Ovary (tissue), 9 donors: ENCODE data around the gene TNS3. TPM values are rescaled to one million over a fixed set of nuclear protein-coding genes. Genes with fewer than 3 reads are reported as not detected.

Experiments
- DNase-seq, 5 donors: peaks; one replicate each; pipeline ENCODE4 v3.0.0-alpha.2; 2019 to 2020
- H3K27ac ChIP-seq, 2 donors: fragments of 200-600 bp; one replicate each; pipeline versions ENCODE4 v1.5.1 to v1.8.0; 2019 to 2022
- H3K27me3 ChIP-seq: fragments of 200-600 bp; one replicate; pipeline ENCODE4 v1.8.0; 2022
- H3K36me3 ChIP-seq: fragments of 200-600 bp; sonication (generic); one replicate; pipeline ENCODE4 v1.5.1; 2019
- H3K4me1 ChIP-seq: one replicate; pipeline ENCODE4 v1.8.1; 2013; ENCODE audit warnings: mild to moderate bottlenecking, moderate library complexity; ENCODE audit not compliant: insufficient read depth
- H3K4me3 ChIP-seq: fragments of 200-600 bp; sonication (generic); one replicate; pipeline ENCODE4 v1.5.1; 2017
- H3K9me3 ChIP-seq, 2 donors: fragments of 200-600 bp in 1 of 2; sonication (generic) in 1 of 2; one replicate each; pipeline versions ENCODE4 v1.5.1 to v1.8.1; 2013 to 2019; ENCODE audit warnings: mild to moderate bottlenecking in 1 of 2, moderate library complexity in 1 of 2
- EP300 ChIP-seq: sonication (generic); formaldehyde crosslinking; IDR thresholded peaks from one replicate; pipeline ENCODE4 v1.6.1; 2017; ENCODE audit warnings: antibody characterized with exemption
- POLR2A ChIP-seq: fragments of 450-650 bp; IDR thresholded peaks from one replicate; pipeline ENCODE4 v1.6.1; 2017; ENCODE audit warnings: antibody characterized with exemption, mild to moderate bottlenecking, moderate library complexity
- WGBS, 3 donors: extraction: QIAGEN DNeasy Blood & Tissue Kit in 1 of 3; methylation state at CpG; one replicate each; pipeline versions ENCODE4 v1.1.5 to v1.1.7; 2013 to 2017; 5-methylcytosine and 5-hydroxymethylcytosine counted together
- intact Hi-C, 4 donors: fragments of 100-400 bp; cut with DNase I; formaldehyde crosslinking; loops; one replicate each; pipeline versions ENCODE4 v1.11.0 to v1.15.1; 2022 to 2023
- polyA plus RNA-seq, 2 donors: library from polyadenylated mRNA; stranded (reverse); fragments of 200-250 nt in 1 of 2; fragments of 350-450 nt in 1 of 2; fragmentation: Illumina TruSeq in 1 of 2; extraction: RNeasy Lipid Tissue Mini Kit (QIAGEN cat#74804) in 1 of 2; gene quantifications; one replicate each; pipeline ENCODE4 v1.2.3, GENCODE V29; 2013 to 2014
- total RNA-seq, 7 donors: library from RNA; depleted of rRNA in 2 of 7; stranded (reverse); fragments of >200 nt in 2 of 7; fragmentation: NEBNext Ultra II Directional in 3 of 7; extraction: Animal tissue kit (Norgen Biotek cat#: 25700) in 3 of 7; gene quantifications; one replicate each; pipeline versions ENCODE4 v1.1.0 to v1.2.4, GENCODE V29; 2016 to 2023
- TF ChIP-seq, protein P1 (sequence below), 3 donors: fragments of 450-650 bp in 2 of 3; fragments of 200-600 bp in 1 of 3; IDR thresholded peaks; one replicate each; pipeline versions ENCODE4 v1.5.1 to v1.8.0; 2016 to 2022; ENCODE audit warnings: antibody characterized with exemption in 3 of 3, mild to moderate bottlenecking in 1 of 3
- donor health status: DM: no; HTN: no; CAD: no; lungs with moderate emphysema.
- donor health status: DM: no; HTN: no; CAD: no.
- donor health status: Bipolar disorder and iron deficiency.
- donor health status: DM: yes; HTN: yes; CAD: no.
- donor health status: DM: no; HTN: no; CAD: no.
- donor health status: DM: yes; HTN: yes; CAD: no.

The TNS3 gene
- total and polyA plus RNA-seq, 9 donors, result 36.6 to 137 (median 91.3) TPM

DNA sequence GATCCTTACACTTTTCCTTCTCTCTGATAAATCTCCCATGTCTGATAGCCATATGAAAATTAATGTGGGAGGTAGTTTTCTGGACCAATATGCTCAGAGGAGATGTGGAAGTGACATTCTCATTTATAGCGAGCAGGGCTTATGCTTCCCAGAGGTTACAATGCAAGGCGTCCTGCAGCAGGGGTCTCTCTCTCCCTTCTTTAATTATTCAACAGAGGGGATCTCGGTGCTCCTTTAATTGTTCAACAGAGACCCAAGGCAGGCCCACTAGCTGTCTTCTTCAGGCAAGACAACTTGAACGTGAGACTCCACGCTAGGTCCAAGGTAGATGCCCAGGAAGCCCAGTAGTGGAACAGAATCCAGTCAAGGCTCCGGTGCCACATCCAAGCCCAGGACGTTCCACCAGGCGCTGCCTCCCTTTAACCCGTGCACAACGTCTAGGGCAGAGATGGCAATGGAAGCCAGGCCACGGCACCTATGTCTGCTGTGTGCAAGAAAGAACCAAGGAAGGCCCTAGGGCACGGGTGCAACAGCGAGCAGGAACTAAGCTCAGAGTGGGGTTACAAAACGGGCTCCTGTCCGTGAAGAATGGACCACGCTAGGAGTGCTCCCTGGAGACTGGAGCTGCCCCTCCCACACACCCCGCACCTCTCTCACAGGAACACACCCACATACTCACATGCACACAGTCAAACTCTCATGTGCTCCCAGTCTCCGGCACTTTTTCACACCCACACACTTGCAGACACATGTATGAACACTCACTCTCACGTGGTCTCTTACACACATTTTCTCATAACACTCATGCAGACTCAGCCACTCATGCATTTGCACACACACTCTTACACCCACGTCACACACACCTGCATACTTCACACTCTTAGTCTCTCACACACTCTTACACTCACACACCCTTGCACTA lies 230.4 kb downstream of the TNS3 start:
- 81 to 84% (median 84%) methylated on average over 20 of the region's 20 CpGs for WGBS, 3 donors
- intact Hi-C loops, result no loop called here
- Histone ChIP-seq H3K27me3 (no peaks in the 10 kb centered on the region), H3K9me3 (no peaks in the 10 kb centered on the region), H3K36me3 (no peaks in the 10 kb centered on the region), H3K27ac (no peak overlapping the region), H3K4me3 (no peak overlapping the region), H3K4me1 (peaks cover 7% of the 10 kb centered on the region)
- DNase-seq, result no peak
- TF ChIP-seq POLR2A, result no peak
- TF ChIP-seq EP300, result no peak
- TF ChIP-seq, protein P1, sequence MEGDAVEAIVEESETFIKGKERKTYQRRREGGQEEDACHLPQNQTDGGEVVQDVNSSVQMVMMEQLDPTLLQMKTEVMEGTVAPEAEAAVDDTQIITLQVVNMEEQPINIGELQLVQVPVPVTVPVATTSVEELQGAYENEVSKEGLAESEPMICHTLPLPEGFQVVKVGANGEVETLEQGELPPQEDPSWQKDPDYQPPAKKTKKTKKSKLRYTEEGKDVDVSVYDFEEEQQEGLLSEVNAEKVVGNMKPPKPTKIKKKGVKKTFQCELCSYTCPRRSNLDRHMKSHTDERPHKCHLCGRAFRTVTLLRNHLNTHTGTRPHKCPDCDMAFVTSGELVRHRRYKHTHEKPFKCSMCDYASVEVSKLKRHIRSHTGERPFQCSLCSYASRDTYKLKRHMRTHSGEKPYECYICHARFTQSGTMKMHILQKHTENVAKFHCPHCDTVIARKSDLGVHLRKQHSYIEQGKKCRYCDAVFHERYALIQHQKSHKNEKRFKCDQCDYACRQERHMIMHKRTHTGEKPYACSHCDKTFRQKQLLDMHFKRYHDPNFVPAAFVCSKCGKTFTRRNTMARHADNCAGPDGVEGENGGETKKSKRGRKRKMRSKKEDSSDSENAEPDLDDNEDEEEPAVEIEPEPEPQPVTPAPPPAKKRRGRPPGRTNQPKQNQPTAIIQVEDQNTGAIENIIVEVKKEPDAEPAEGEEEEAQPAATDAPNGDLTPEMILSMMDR (IDR thresholded peaks at IDR 0.05), result no peak

DNA sequence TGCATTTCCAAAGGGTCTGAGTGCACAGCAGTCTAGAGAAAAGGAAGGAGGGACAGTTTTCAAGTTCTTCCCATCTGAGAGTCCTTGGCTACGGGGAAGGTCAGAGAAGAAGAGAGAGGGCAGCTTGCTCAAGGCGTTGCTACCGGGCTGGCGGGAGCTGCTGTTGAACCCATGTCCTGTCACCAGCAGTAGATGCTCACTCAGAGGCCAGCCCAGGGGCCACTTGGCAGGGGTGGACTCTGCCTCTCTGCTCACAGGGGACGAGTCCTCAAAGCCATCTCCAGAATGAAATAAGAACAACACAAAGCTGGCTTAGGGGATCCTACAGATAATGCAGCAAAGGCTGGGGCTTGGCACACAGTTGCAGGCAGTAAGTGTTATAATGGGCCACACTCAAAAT lies 231.5 kb downstream of the TNS3 start:
- Histone ChIP-seq H3K36me3 (no peaks in the 10 kb centered on the region), H3K4me1 (peaks cover 7% of the 10 kb centered on the region), H3K27ac (no peak overlapping the region), H3K4me3 (no peak overlapping the region), H3K27me3 (no peaks in the 10 kb centered on the region), H3K9me3 (no peaks in the 10 kb centered on the region)
- DNase-seq, result no peak
- 87 to 88% (median 87%) methylated on average over 5 of the region's 5 CpGs for WGBS, 3 donors
- no peak for TF ChIP-seq POLR2A
- no peak for TF ChIP-seq EP300
- TF ChIP-seq, protein P1 (IDR thresholded peaks at IDR 0.05), result no peak
- intact Hi-C loops, result no loop called here

DNA sequence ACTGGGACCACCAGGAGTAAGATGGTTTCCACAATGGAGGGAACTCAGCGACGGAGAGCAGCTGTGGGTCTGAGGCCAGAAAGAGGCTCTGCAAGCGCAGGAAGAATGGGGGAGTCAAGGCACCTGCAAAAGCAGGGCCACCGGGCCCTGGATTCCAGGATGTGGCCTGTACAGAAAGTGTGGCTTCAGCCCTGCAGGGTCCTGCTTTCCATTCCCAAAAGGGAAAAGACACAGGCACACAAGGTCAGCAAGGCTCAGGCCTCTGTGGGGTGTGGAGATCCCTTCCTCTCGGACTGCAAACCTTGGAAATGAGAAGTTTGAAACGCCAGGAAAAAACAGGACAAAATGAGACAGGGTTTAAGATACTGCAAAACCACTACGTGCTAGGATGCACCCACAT lies 232.5 kb downstream of the TNS3 start:
- no peaks in the 10 kb centered on the region for H3K36me3 ChIP-seq
- no peaks in the 10 kb centered on the region for H3K27me3 ChIP-seq
- 83 to 90% (median 87%) methylated on average over 7 of the region's 7 CpGs for WGBS, 3 donors
- no peaks in the 10 kb centered on the region for H3K4me1 ChIP-seq
- DNase-seq, result no peak
- H3K9me3 ChIP-seq, result no peaks in the 10 kb centered on the region
- no peak overlapping the region for H3K4me3 ChIP-seq
- intact Hi-C loops, result no loop called here
- H3K27ac ChIP-seq, result no peak overlapping the region
- TF ChIP-seq EP300, result no peak

DNA sequence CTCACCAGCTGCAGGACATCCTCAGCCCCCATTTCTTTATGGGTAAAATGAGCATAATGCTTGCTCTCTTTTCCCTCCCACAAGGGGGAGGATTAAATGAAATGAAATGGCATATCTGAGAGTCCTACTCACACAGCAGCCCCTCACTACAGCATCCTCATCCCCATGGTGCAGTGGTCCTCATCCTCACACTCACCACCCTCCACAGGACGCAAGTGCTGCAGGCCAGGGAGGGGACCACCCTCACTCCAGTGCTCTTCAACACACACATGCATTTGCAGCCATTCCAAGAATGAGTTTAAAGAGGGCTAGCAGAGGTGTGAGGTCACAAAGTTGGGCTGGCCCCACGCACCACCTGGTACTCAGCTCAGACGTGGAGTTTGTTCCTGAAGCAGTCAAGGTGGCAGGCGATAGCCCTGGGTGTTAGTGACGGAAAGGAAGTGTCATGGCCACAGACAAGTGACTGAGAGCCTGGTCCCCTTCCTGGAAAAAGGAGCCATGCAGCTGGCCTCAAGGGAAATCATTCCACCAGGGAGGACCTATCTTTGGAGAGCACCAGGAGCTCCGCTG lies 234.0 kb downstream of the TNS3 start:
- Histone ChIP-seq H3K27me3 (no peaks in the 10 kb centered on the region), H3K4me3 (no peak overlapping the region), H3K9me3 (no peaks in the 10 kb centered on the region), H3K4me1 (no peaks in the 10 kb centered on the region), H3K27ac (no peak overlapping the region), H3K36me3 (no peaks in the 10 kb centered on the region)
- intact Hi-C loops, result no loop called here
- DNase-seq, result no peak
- WGBS, 3 donors, result 90 to 96% (median 94%) methylated on average over 6 of the region's 6 CpGs
- TF ChIP-seq, protein P1 (IDR thresholded peaks at IDR 0.05), result no peak
- TF ChIP-seq EP300 (no peak), POLR2A (no peak)

DNA sequence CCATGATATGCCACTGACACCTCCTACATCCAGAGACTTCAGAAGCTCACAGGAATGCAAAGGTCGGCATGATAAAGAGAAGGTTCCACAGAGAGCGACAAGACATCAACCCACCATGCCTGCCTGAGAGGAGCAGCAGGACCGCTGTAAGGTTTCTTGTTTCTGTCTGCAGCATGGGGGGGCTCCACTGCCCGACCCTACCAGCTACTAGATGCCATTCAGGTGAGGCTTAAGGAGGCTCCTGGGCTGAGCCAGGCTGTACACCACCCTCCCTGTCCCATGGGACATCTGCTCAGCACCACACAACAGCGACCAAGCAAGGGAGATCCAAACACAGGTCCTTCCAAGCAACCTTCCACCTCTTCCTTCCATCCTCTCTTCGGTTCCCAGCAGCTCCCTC lies 234.6 kb downstream of the TNS3 start:
- H3K9me3 ChIP-seq, result no peaks in the 10 kb centered on the region
- no peaks in the 10 kb centered on the region for H3K27me3 ChIP-seq
- H3K36me3 ChIP-seq, result no peaks in the 10 kb centered on the region
- no peaks in the 10 kb centered on the region for H3K4me1 ChIP-seq
- H3K4me3 ChIP-seq, result no peak overlapping the region
- WGBS, 3 donors, result 83 to 95% (median 86%) methylated on average over 6 of the region's 6 CpGs
- H3K27ac ChIP-seq, result no peak overlapping the region
- no peak for DNase-seq
- intact Hi-C loops, result no loop called here
- TF ChIP-seq EP300, result no peak
- no peak for TF ChIP-seq POLR2A
- TF ChIP-seq, protein P1 (IDR thresholded peaks at IDR 0.05), result no peak
